HG02763 (cell line): Measurements from ENCODE around the gene ZNF425.
"Not testable (repeated sequence)": the region's sequence is repeated elsewhere in the genome, so short reads cannot be mapped to it uniquely, and the experiment has no call there.

ENCODE experiments used
- ATAC-seq: cut with Tn5 transposase; IDR thresholded peaks from one replicate; pipeline ENCODE4 v1.9.1; 2021; ENCODE audit warnings: mild to moderate bottlenecking, moderate library complexity; ENCODE audit not compliant: unreplicated experiment

The ZNF425 gene

GRCh38 chr7:149136118-149136517 is 10.0 kb upstream of the ZNF425 start:
- ATAC-seq, result no peak

- ATAC-seq, result no peak
Measured at GRCh38 chr7:149133028-149133710, 7.0 kb upstream of the ZNF425 start.

- ATAC-seq, result no peak
Measured at GRCh38 chr7:149130572-149131198, 4.6 kb upstream of the ZNF425 start.

GRCh38 chr7:149126662-149127266 is 640 bp upstream of the ZNF425 start:
- peak; percentile 49 for ATAC-seq

- no peak for ATAC-seq
Measured at GRCh38 chr7:149125189-149125862, 798 bp downstream of the ZNF425 start.

GRCh38 chr7:149109969-149110368 is 16.2 kb downstream of the ZNF425 start:
- no peak for ATAC-seq

GRCh38 chr7:149104749-149105148 is 21.4 kb downstream of the ZNF425 start:
- no peak for ATAC-seq

GRCh38 chr7:149104214-149104613 is 21.9 kb downstream of the ZNF425 start:
- no peak for ATAC-seq

- ATAC-seq, result no peak
Measured at GRCh38 chr7:149103424-149103823, 22.7 kb downstream of the ZNF425 start.

GRCh38 chr7:149102666-149103065 is 23.5 kb downstream of the ZNF425 start:
- ATAC-seq, result no peak

- ATAC-seq, result no peak
Measured at GRCh38 chr7:149100821-149101220, 25.3 kb downstream of the ZNF425 start.

- ATAC-seq, result no peak
Measured at GRCh38 chr7:149099058-149099457, 27.1 kb downstream of the ZNF425 start.

- no peak for ATAC-seq
Measured at GRCh38 chr7:149097088-149097487, 29.0 kb downstream of the ZNF425 start.

- ATAC-seq, result no peak
Measured at GRCh38 chr7:149093228-149093627, 32.9 kb downstream of the ZNF425 start.

GRCh38 chr7:149092244-149092643 is 33.9 kb downstream of the ZNF425 start:
- not testable (repeated sequence) for ATAC-seq

GRCh38 chr7:149090397-149091195 is 35.5 kb downstream of the ZNF425 start, which contains the start of gene ZNF786:
Gene ZNF786, minus strand, starts transcription at chr7:149090718. Its CDS starts 78 bp downstream, at chr7:149090640.
- ATAC-seq, result peak; percentile 87

GRCh38 chr7:149087376-149087775 is 38.7 kb downstream of the ZNF425 start:
- no peak for ATAC-seq

GRCh38 chr7:149085866-149086265 is 40.3 kb downstream of the ZNF425 start:
- no peak for ATAC-seq

- no peak for ATAC-seq
Measured at GRCh38 chr7:149084407-149084806, 41.7 kb downstream of the ZNF425 start.

- ATAC-seq, result no peak
Measured at GRCh38 chr7:149081914-149082313, 44.2 kb downstream of the ZNF425 start.

GRCh38 chr7:149077594-149077993 is 48.5 kb downstream of the ZNF425 start:
- ATAC-seq, result no peak
